ENCODE results near the gene RAB15.

DNA sequence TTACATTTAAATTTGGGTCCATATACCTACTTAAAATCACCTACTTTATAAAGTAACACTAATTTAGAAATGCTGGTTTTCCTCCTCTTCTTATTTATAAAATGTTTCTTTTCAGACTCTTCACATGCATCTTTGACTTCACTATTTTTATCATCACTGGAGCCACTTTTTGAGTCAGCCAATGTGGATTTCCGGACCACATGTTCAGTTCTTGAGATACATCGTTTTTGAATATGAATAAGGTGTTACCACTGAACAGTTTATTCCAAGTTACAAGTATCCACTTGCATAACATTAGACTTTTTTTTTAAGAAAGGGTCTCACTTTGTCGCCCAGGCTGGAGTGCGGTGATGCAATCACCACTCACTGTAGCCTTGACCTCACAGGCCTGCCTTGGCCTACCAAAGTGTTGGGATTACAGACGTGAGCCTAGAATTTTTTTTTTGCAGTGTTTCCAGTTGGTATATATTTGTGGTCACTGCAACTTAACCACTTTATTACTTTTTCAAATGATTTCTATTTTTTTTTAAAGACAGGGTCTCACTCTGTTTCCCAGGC is 20.3 kb upstream of the RAB15 start:
- TF ChIP-seq SMAD2 (IDR thresholded peaks at IDR 0.05; ENCODE audit: low read depth, low read length) (no peak), HSF4 (CRISPR knock-in tag; IDR thresholded peaks at IDR 0.05; ENCODE audit: borderline replicate concordance) (no peak)
